IPS-18a (cell line): ENCODE results near the gene LRRN2.

Source experiments
- H3K27ac ChIP-seq: one replicate; pipeline ENCODE4 v1.5.1; 2013; ENCODE audit warnings: low read length
- H3K27me3 ChIP-seq: one replicate; pipeline ENCODE4 v1.6.1; 2013; ENCODE audit warnings: mild to moderate bottlenecking, low read length; ENCODE audit not compliant: control insufficient read depth, insufficient read depth
- H3K36me3 ChIP-seq: one replicate; pipeline ENCODE4 v1.6.1; 2013; ENCODE audit warnings: low read depth, low read length; ENCODE audit not compliant: control insufficient read depth
- H3K4me1 ChIP-seq: one replicate; pipeline ENCODE4 v1.6.1; 2013; ENCODE audit warnings: low read depth, low read length; ENCODE audit not compliant: control insufficient read depth
- H3K4me3 ChIP-seq: one replicate; pipeline ENCODE4 v1.5.1; 2013; ENCODE audit warnings: low read length
- H3K9ac ChIP-seq: one replicate; pipeline ENCODE4 v1.6.1; 2013; ENCODE audit warnings: mild to moderate bottlenecking, low read length, moderate library complexity
- H3K9me3 ChIP-seq: one replicate; pipeline ENCODE4 v1.6.1; 2013; ENCODE audit warnings: low read depth, low read length; ENCODE audit not compliant: control insufficient read depth

Gene LRRN2

GRCh38 chr1:204726478-204726877, 40.9 kb upstream of the LRRN2 start:
- H3K27me3 ChIP-seq, result peaks cover 6% of the 10 kb centered on the region
- H3K27ac ChIP-seq, result no peak overlapping the region
- peaks cover 12% of the 10 kb centered on the region for H3K4me1 ChIP-seq
- H3K9ac ChIP-seq, result no peak overlapping the region
- H3K36me3 ChIP-seq, result no peaks in the 10 kb centered on the region
- H3K9me3 ChIP-seq, result no peaks in the 10 kb centered on the region
- H3K4me3 ChIP-seq, result no peak overlapping the region

GRCh38 chr1:204725821-204726448, 40.4 kb upstream of the LRRN2 start:
- H3K9me3 ChIP-seq, result no peaks in the 10 kb centered on the region
- H3K27ac ChIP-seq, result no peak overlapping the region
- no peak overlapping the region for H3K9ac ChIP-seq
- peaks cover 6% of the 10 kb centered on the region for H3K27me3 ChIP-seq
- H3K36me3 ChIP-seq, result no peaks in the 10 kb centered on the region
- H3K4me1 ChIP-seq, result peaks cover 11% of the 10 kb centered on the region
- no peak overlapping the region for H3K4me3 ChIP-seq

GRCh38 chr1:204723131-204723787, 37.7 kb upstream of the LRRN2 start:
- no peak overlapping the region for H3K9ac ChIP-seq
- no peaks in the 10 kb centered on the region for H3K9me3 ChIP-seq
- no peak overlapping the region for H3K4me3 ChIP-seq
- H3K4me1 ChIP-seq, result peaks cover 10% of the 10 kb centered on the region
- H3K36me3 ChIP-seq, result no peaks in the 10 kb centered on the region
- no peak overlapping the region for H3K27ac ChIP-seq
- peaks cover 10% of the 10 kb centered on the region for H3K27me3 ChIP-seq

- Histone ChIP-seq H3K27me3 (peaks cover 28% of the 10 kb centered on the region), H3K27ac (no peak overlapping the region), H3K9me3 (no peaks in the 10 kb centered on the region), H3K9ac (no peak overlapping the region), H3K4me3 (no peak overlapping the region), H3K36me3 (no peaks in the 10 kb centered on the region), H3K4me1 (peaks cover 10% of the 10 kb centered on the region)
Observed at GRCh38 chr1:204721373-204722055, 36.0 kb upstream of the LRRN2 start.

GRCh38 chr1:204716660-204717059, 31.1 kb upstream of the LRRN2 start:
- Histone ChIP-seq H3K27me3 (peaks cover 55% of the 10 kb centered on the region), H3K36me3 (no peaks in the 10 kb centered on the region), H3K9me3 (no peaks in the 10 kb centered on the region)

GRCh38 chr1:204714861-204715511, 29.4 kb upstream of the LRRN2 start:
- Histone ChIP-seq H3K36me3 (no peaks in the 10 kb centered on the region), H3K9ac (no peak overlapping the region), H3K4me1 (peaks cover 42% of the 10 kb centered on the region), H3K27ac (no peak overlapping the region), H3K27me3 (peaks cover 63% of the 10 kb centered on the region), H3K4me3 (peak overlapping the region; percentile 35), H3K9me3 (no peaks in the 10 kb centered on the region)

More at GRCh38 chr1:204716660-204717059, 31.1 kb upstream of the LRRN2 start:
- Histone ChIP-seq H3K9ac (no peak overlapping the region), H3K4me1 (peaks cover 30% of the 10 kb centered on the region), H3K27ac (no peak overlapping the region), H3K4me3 (no peak overlapping the region)

GRCh38 chr1:204714194-204714860, 28.8 kb upstream of the LRRN2 start:
- Histone ChIP-seq H3K9ac (no peak overlapping the region), H3K4me1 (peaks cover 49% of the 10 kb centered on the region), H3K27me3 (peaks cover 70% of the 10 kb centered on the region), H3K4me3 (peak overlapping the region; percentile 35), H3K9me3 (no peaks in the 10 kb centered on the region), H3K27ac (no peak overlapping the region), H3K36me3 (no peaks in the 10 kb centered on the region)

GRCh38 chr1:204713541-204713940, 28.0 kb upstream of the LRRN2 start:
- Histone ChIP-seq H3K4me1 (peaks cover 57% of the 10 kb centered on the region), H3K36me3 (no peaks in the 10 kb centered on the region), H3K4me3 (no peak overlapping the region), H3K27me3 (peaks cover 76% of the 10 kb centered on the region), H3K27ac (no peak overlapping the region), H3K9ac (no peak overlapping the region), H3K9me3 (no peaks in the 10 kb centered on the region)

- Histone ChIP-seq H3K9me3 (no peaks in the 10 kb centered on the region), H3K27me3 (peaks cover 76% of the 10 kb centered on the region), H3K4me1 (peaks cover 59% of the 10 kb centered on the region), H3K27ac (no peak overlapping the region), H3K4me3 (no peak overlapping the region), H3K9ac (no peak overlapping the region), H3K36me3 (no peaks in the 10 kb centered on the region)
Observed at GRCh38 chr1:204712708-204713430, 27.3 kb upstream of the LRRN2 start.

- Histone ChIP-seq H3K4me1 (peaks cover 67% of the 10 kb centered on the region), H3K27ac (no peak overlapping the region), H3K9ac (no peak overlapping the region), H3K4me3 (no peak overlapping the region), H3K9me3 (no peaks in the 10 kb centered on the region), H3K36me3 (no peaks in the 10 kb centered on the region), H3K27me3 (peaks cover 75% of the 10 kb centered on the region)
Observed at GRCh38 chr1:204711947-204712701, 26.6 kb upstream of the LRRN2 start.
